GM12892 (cell line): ENCODE results near the gene BORCS5.

ENCODE experiments used
- DNase-seq: peaks from one replicate; pipeline ENCODE4 v3.0.0; 2011; ENCODE audit not compliant: insufficient read length
- FAIRE-seq: peaks from 2 replicates; lab custom pipeline; 2011; peaks lifted over from hg19 to GRCh38; lab: Jason Lieb, UNC
- POLR2A ChIP-seq: IDR thresholded peaks from 2 replicates; pipeline ENCODE4 v1.6.1; 2011; ENCODE audit warnings: low read depth, low read length, control low read depth
- POLR2AphosphoS5 ChIP-seq: IDR thresholded peaks from 2 replicates; pipeline ENCODE4 v1.6.1; 2011; ENCODE audit warnings: low read depth, low read length, control low read depth
- TAF1 ChIP-seq: IDR thresholded peaks from 2 replicates; pipeline ENCODE4 v1.6.1; 2011; ENCODE audit warnings: low read depth, mild to moderate bottlenecking, control low read depth, low read length, borderline replicate concordance

The BORCS5 gene

GRCh38 chr12:12380949-12381593 lies 24.2 kb downstream of the BORCS5 start:
- no peak for FAIRE-seq
- DNase-seq: no peak
- no peak for TF ChIP-seq POLR2A
- TF ChIP-seq POLR2AphosphoS5: no peak
- no peak for TF ChIP-seq TAF1

- DNase-seq (no peak), FAIRE-seq (no peak)
- no peak for TF ChIP-seq POLR2AphosphoS5
- TF ChIP-seq POLR2A: no peak
- TF ChIP-seq TAF1: no peak
These were observed 25.1 kb downstream of the BORCS5 start for GRCh38 chr12:12381982-12382381.

- FAIRE-seq (no peak), DNase-seq (no peak)
- TF ChIP-seq TAF1: no peak
- TF ChIP-seq POLR2AphosphoS5: no peak
- no peak for TF ChIP-seq POLR2A
These were observed 27.9 kb downstream of the BORCS5 start for GRCh38 chr12:12384571-12385340.

GRCh38 chr12:12387501-12387900 lies 30.6 kb downstream of the BORCS5 start:
- no peak for FAIRE-seq
- no peak for DNase-seq
- TF ChIP-seq POLR2AphosphoS5: no peak
- TF ChIP-seq POLR2A: no peak
- TF ChIP-seq TAF1: no peak

GRCh38 chr12:12392413-12392812 lies 35.5 kb downstream of the BORCS5 start:
- TF ChIP-seq POLR2A (no peak), POLR2AphosphoS5 (no peak), TAF1 (no peak)
- FAIRE-seq: no peak
- DNase-seq: no peak

- TF ChIP-seq POLR2A: no peak
- TF ChIP-seq POLR2AphosphoS5: no peak
- no peak for TF ChIP-seq TAF1
- FAIRE-seq (no peak), DNase-seq (no peak)
These were observed 36.3 kb downstream of the BORCS5 start for GRCh38 chr12:12393171-12393570.

- DNase-seq: no peak
- no peak for TF ChIP-seq POLR2AphosphoS5
- no peak for TF ChIP-seq TAF1
- TF ChIP-seq POLR2A: no peak
- FAIRE-seq: no peak
These were observed 39.8 kb downstream of the BORCS5 start for GRCh38 chr12:12396694-12397093.

- DNase-seq: no peak
- no peak for FAIRE-seq
These were observed 40.3 kb downstream of the BORCS5 start for GRCh38 chr12:12397184-12397583.

GRCh38 chr12:12398026-12398859 lies 41.4 kb downstream of the BORCS5 start:
- DNase-seq (no peak), FAIRE-seq (no peak)
- TF ChIP-seq TAF1 (no peak), POLR2A (no peak), POLR2AphosphoS5 (no peak)

More at GRCh38 chr12:12397184-12397583, 40.3 kb downstream of the BORCS5 start:
- TF ChIP-seq TAF1 (no peak), POLR2AphosphoS5 (no peak), POLR2A (no peak)

GRCh38 chr12:12399161-12399560 lies 42.3 kb downstream of the BORCS5 start:
- FAIRE-seq: no peak
- no peak for DNase-seq
- TF ChIP-seq POLR2AphosphoS5 (no peak), POLR2A (no peak), TAF1 (no peak)

- FAIRE-seq: no peak
- no peak for DNase-seq
- no peak for TF ChIP-seq POLR2A
- TF ChIP-seq POLR2AphosphoS5: no peak
- no peak for TF ChIP-seq TAF1
These were observed 43.0 kb downstream of the BORCS5 start for GRCh38 chr12:12399776-12400305.
